Ovary (tissue), 3 donors: ENCODE measurements around the gene OPHN1.

ENCODE experiments used
- CTCF ChIP-seq, 3 donors: fragments of 450-650 bp in 2 of 3; fragments of 200-600 bp in 1 of 3; IDR thresholded peaks; one replicate each; pipeline versions ENCODE4 v1.5.1 to v1.8.0; 2016 to 2022; ENCODE audit warnings: antibody characterized with exemption in 3 of 3, mild to moderate bottlenecking in 1 of 3
- EP300 ChIP-seq: sonication (generic); formaldehyde crosslinking; IDR thresholded peaks from one replicate; pipeline ENCODE4 v1.6.1; 2017; ENCODE audit warnings: antibody characterized with exemption
- POLR2A ChIP-seq: fragments of 450-650 bp; IDR thresholded peaks from one replicate; pipeline ENCODE4 v1.6.1; 2017; ENCODE audit warnings: antibody characterized with exemption, mild to moderate bottlenecking, moderate library complexity
- donor health status: DM: no; HTN: no; CAD: no.

- no peak for TF ChIP-seq CTCF (IDR thresholded peaks at IDR 0.05)
- no peak for TF ChIP-seq EP300
- TF ChIP-seq POLR2A, result no peak
These were observed 6.0 kb upstream of the OPHN1 start for GRCh38 chrX:68439341-68439740.
